GM06990 (cell line): ENCODE results near the gene PRKG1.

Experiments used
- DNase-seq: peaks from one replicate; pipeline ENCODE4 v3.0.0-alpha.2; 2011; ENCODE audit not compliant: insufficient read length; ENCODE audit errors: extremely low read depth
- H3K27me3 ChIP-seq: replicated peaks from 2 replicates; pipeline ENCODE4 v1.6.0; 2011; ENCODE audit warnings: low read length; ENCODE audit not compliant: control insufficient read depth, insufficient read depth
- H3K36me3 ChIP-seq: 2 replicates; pipeline ENCODE4 v1.5.1; 2011; ENCODE audit warnings: low read length; ENCODE audit not compliant: control insufficient read depth, insufficient read depth
- H3K4me3 ChIP-seq: replicated peaks from 2 replicates; pipeline ENCODE4 v1.5.1; 2011; ENCODE audit warnings: low read depth, mild to moderate bottlenecking, control low read depth, low read length
- CTCF ChIP-seq: IDR thresholded peaks from 2 replicates; pipeline ENCODE4 v1.5.1; 2011; ENCODE audit warnings: low read length, control low read depth, mild to moderate bottlenecking, inconsistent platforms; ENCODE audit not compliant: insufficient read depth, poor library complexity, severe bottlenecking

PRKG1 gene

GRCh38 chr10:51302316-51302715 lies 228.0 kb downstream of the PRKG1 start:
- Histone ChIP-seq H3K27me3 (no peaks in the 10 kb centered on the region), H3K4me3 (no peak overlapping the region), H3K36me3 (no peaks in the 10 kb centered on the region)
- DNase-seq = no peak
- no peak for TF ChIP-seq CTCF

- no peaks in the 10 kb centered on the region for H3K36me3 ChIP-seq
- H3K27me3 ChIP-seq = no peaks in the 10 kb centered on the region
- no peak overlapping the region for H3K4me3 ChIP-seq
- no peak for TF ChIP-seq CTCF
- no peak for DNase-seq
These were observed 233.8 kb downstream of the PRKG1 start for GRCh38 chr10:51308116-51308515.

- Histone ChIP-seq H3K4me3 (no peak overlapping the region), H3K36me3 (no peaks in the 10 kb centered on the region), H3K27me3 (no peaks in the 10 kb centered on the region)
- TF ChIP-seq CTCF = no peak
- DNase-seq = no peak
These were observed 236.9 kb downstream of the PRKG1 start for GRCh38 chr10:51311228-51311627.

GRCh38 chr10:51312817-51313216 lies 238.5 kb downstream of the PRKG1 start:
- Histone ChIP-seq H3K36me3 (no peaks in the 10 kb centered on the region), H3K27me3 (no peaks in the 10 kb centered on the region), H3K4me3 (no peak overlapping the region)
- no peak for TF ChIP-seq CTCF
- no peak for DNase-seq

GRCh38 chr10:51313251-51313650 lies 239.0 kb downstream of the PRKG1 start:
- no peak for TF ChIP-seq CTCF
- Histone ChIP-seq H3K4me3 (no peak overlapping the region), H3K27me3 (no peaks in the 10 kb centered on the region), H3K36me3 (no peaks in the 10 kb centered on the region)
- no peak for DNase-seq

GRCh38 chr10:51313773-51314478 lies 239.6 kb downstream of the PRKG1 start:
- Histone ChIP-seq H3K36me3 (no peaks in the 10 kb centered on the region), H3K4me3 (no peak overlapping the region), H3K27me3 (no peaks in the 10 kb centered on the region)
- TF ChIP-seq CTCF = no peak
- no peak for DNase-seq
